ENCODE data around the gene GPR148. TPM values are rescaled to one million over a fixed set of nuclear protein-coding genes. Genes with fewer than 3 reads are reported as not detected.

GPR148 gene
- total RNA-seq, 1 experiment from 2014 or later = not detected

GRCh38 chr2:130744287-130745117 lies 15.6 kb downstream of the GPR148 start:
- no peak for DNase-seq (ENCODE audit: extremely low read depth, low read depth)

- no peak for DNase-seq (ENCODE audit: extremely low read depth, low read depth)
Observed at GRCh38 chr2:130749078-130749477, 20.2 kb downstream of the GPR148 start.

- no peak for DNase-seq (ENCODE audit: extremely low read depth, low read depth)
Observed at GRCh38 chr2:130749641-130750040, 20.8 kb downstream of the GPR148 start.

GRCh38 chr2:130754811-130755210 lies 25.9 kb downstream of the GPR148 start:
- no peak for DNase-seq (ENCODE audit: extremely low read depth, low read depth)

- no peak for DNase-seq (ENCODE audit: extremely low read depth, low read depth)
Observed at GRCh38 chr2:130755256-130756052, 26.6 kb downstream of the GPR148 start, which contains the start of gene AMER3. Gene AMER3, plus strand, starts transcription at chr2:130755540. Its CDS starts 6,533 bp downstream, at chr2:130762073.

- DNase-seq (ENCODE audit: extremely low read depth, low read depth) = peak; percentile 12
Observed at GRCh38 chr2:130756053-130756873, 27.4 kb downstream of the GPR148 start.

- no peak for DNase-seq (ENCODE audit: extremely low read depth, low read depth)
Observed at GRCh38 chr2:130756874-130757668, 28.2 kb downstream of the GPR148 start.

- DNase-seq (ENCODE audit: extremely low read depth, low read depth) = no peak
Observed at GRCh38 chr2:130759906-130760753, 31.3 kb downstream of the GPR148 start.

GRCh38 chr2:130760754-130761751 lies 32.2 kb downstream of the GPR148 start:
- no peak for DNase-seq (ENCODE audit: extremely low read depth, low read depth)

GRCh38 chr2:130762031-130762909 lies 33.4 kb downstream of the GPR148 start:
- no peak for DNase-seq (ENCODE audit: extremely low read depth, low read depth)

GRCh38 chr2:130762910-130763385 lies 34.1 kb downstream of the GPR148 start:
- DNase-seq (ENCODE audit: extremely low read depth, low read depth) = no peak

GRCh38 chr2:130763405-130763804 lies 34.5 kb downstream of the GPR148 start:
- DNase-seq (ENCODE audit: extremely low read depth, low read depth) = no peak

GRCh38 chr2:130764035-130764820 lies 35.4 kb downstream of the GPR148 start:
- no peak for DNase-seq (ENCODE audit: extremely low read depth, low read depth)

GRCh38 chr2:130764821-130765115 lies 35.9 kb downstream of the GPR148 start:
- DNase-seq (ENCODE audit: extremely low read depth, low read depth) = no peak

GRCh38 chr2:130765464-130765863 lies 36.6 kb downstream of the GPR148 start:
- DNase-seq (ENCODE audit: extremely low read depth, low read depth) = no peak

GRCh38 chr2:130766037-130766436 lies 37.2 kb downstream of the GPR148 start:
- DNase-seq (ENCODE audit: extremely low read depth, low read depth) = no peak

Data from NCI-H460 (cell line).